Measurements from ENCODE around the gene RASA2. TPM values are rescaled to one million over a fixed set of nuclear protein-coding genes. Genes with fewer than 3 reads are reported as not detected.
A peak's percentile ranks its signal among the peaks of the same experiment; 100 is the strongest.

RASA2 gene
- total and polyA plus RNA-seq, 9 of the 15 experiments (the other 6 are each of a cell fraction or from before 2014, with no cell fraction given), result 2.0 to 12.8 (median 9.5) TPM

GRCh38 chr3:141450727-141451375 lies 36.0 kb upstream of the RASA2 start:
- H3K9me3 ChIP-seq (replicated peaks; ENCODE audit: control insufficient read depth, insufficient read depth, low read depth, low read length), result no peaks in the 10 kb centered on the region
- H2AFZ ChIP-seq (ENCODE audit: low read depth, low read length), result peak overlapping the region; percentile 69; the same call in 1 of the 2 replicates
- no peak for FAIRE-seq
- BruUV-seq (replicated peaks), result no TSS peak
- peaks cover 5% of the 10 kb centered on the region; the same call in 1 of the 3 replicates for H3K36me3 ChIP-seq (ENCODE audit: control insufficient read depth, insufficient read depth, low read length)
- H3K27ac ChIP-seq (ENCODE audit: extremely low read depth, low read depth, low read length), result no peak overlapping the region
- intact Hi-C loops (cut with micrococcal nuclease), result no loop called here
- ChIA-PET CTCF (ENCODE audit: low intra/inter-chr PET ratio) (interaction anchor here (0.9 to 3.2 kb wide), 4 partner anchors 90 to 148 kb away, joined by 3 to 36 read pairs (median 10); no protein-coding TSS in a partner anchor), POLR2A (no interaction called here)
- 40% methylated on average over 8 of the region's 8 CpGs for WGBS (ENCODE audit: insufficient coverage, low coverage, missing lambda C conversion rate)
- in situ Hi-C loops (cut with MboI), result loop anchor here (5.0 kb wide), 2 partner anchors 139 to 214 kb away; no protein-coding TSS in a partner anchor
- no peak overlapping the region for H3K4me3 ChIP-seq
- H3K4me1 ChIP-seq (replicated peaks in 1 of 2; ENCODE audit: control insufficient read depth in 2 of 2, insufficient read depth in 2 of 2, low read length in 2 of 2), result peaks cover 19 to 42% of the 10 kb centered on the region in 2 experiments
- H3K79me2 ChIP-seq (ENCODE audit: control insufficient read depth, insufficient read depth, low read length), result no peaks in the 10 kb centered on the region
- peak; percentile 48 for ATAC-seq
- H3K9ac ChIP-seq (ENCODE audit: insufficient read depth in 1 of 2, low read depth in 2 of 2, low read length in 2 of 2), result peak overlapping the region in 1 of 2 experiments; percentile 17; a peak in 1 of 4 replicates
- no peaks in the 10 kb centered on the region for H3K27me3 ChIP-seq (ENCODE audit: control insufficient read depth in 2 of 2, insufficient read depth in 2 of 2, low read length in 2 of 2)
- H4K20me1 ChIP-seq (replicated peaks; ENCODE audit: control insufficient read depth, insufficient read depth, low read length), result no peaks in the 10 kb centered on the region
- DNase-seq (ENCODE audit: extremely low read depth in 1 of 4, low spot score in 3 of 4), result peak; percentile 34 to 57 (median 40)
- no peaks in the 10 kb centered on the region for H3K9me1 ChIP-seq (ENCODE audit: control insufficient read depth, insufficient read depth, low read length)
- H3K4me2 ChIP-seq (ENCODE audit: insufficient read depth, low read length), result peak overlapping the region; percentile 15; the same call in 1 of the 2 replicates
- no peak for TF ChIP-seq SPI1 (IDR thresholded peaks at IDR 0.05; ENCODE audit: borderline replicate concordance, low read depth, low read length)
- TF ChIP-seq CXXC5 (CRISPR knock-in tag; IDR thresholded peaks at IDR 0.05), result 0 out of 2 replicates have a peak, but pooled peaks have one; percentile 10
- no peak for TF ChIP-seq LEF1 (IDR thresholded peaks at IDR 0.05)
- TF ChIP-seq ZNF318 (IDR thresholded peaks at IDR 0.05; ENCODE audit: borderline replicate concordance in 1 of 2, low read depth in 1 of 2), result no peak
- no peak for TF ChIP-seq GTF2E2 (tag; IDR thresholded peaks at IDR 0.05)
- no peak for TF ChIP-seq JUNB (CRISPR knock-in tag; conservative IDR thresholded peaks at IDR 0.05)
- no peak for TF ChIP-seq GTF2A2 (tag; IDR thresholded peaks at IDR 0.05)
- TF ChIP-seq MEF2A (IDR thresholded peaks at IDR 0.05; ENCODE audit: control insufficient read depth, low read depth, low read length), result no peak
- TF ChIP-seq BCLAF1 (IDR thresholded peaks at IDR 0.05; ENCODE audit: borderline replicate concordance in 1 of 2, control insufficient read depth in 1 of 2, low read depth in 2 of 2, low read length in 1 of 2), result no peak

All from K562 (cell line).